Fibroblast of pulmonary artery (primary cell): Measurements from ENCODE around the gene LCN1.
A peak's percentile ranks its signal among the peaks of the same experiment; 100 is the strongest.

Experiments
- DNase-seq: peaks from one replicate; pipeline ENCODE4 v3.0.0-alpha.2; 2010; ENCODE audit warnings: low read depth
- H3K4me3 ChIP-seq: replicated peaks from 2 replicates; pipeline ENCODE4 v1.5.1; 2011; ENCODE audit warnings: low read depth, mild to moderate bottlenecking, control low read depth, low read length, moderate library complexity
- TF ChIP-seq, protein P1 (sequence below): IDR thresholded peaks from 2 replicates; pipeline ENCODE4 v1.5.1; 2011; ENCODE audit warnings: mild to moderate bottlenecking, control low read depth, low read length, inconsistent platforms; ENCODE audit errors: missing control alignments

The LCN1 gene

GRCh38 chr9:135552698-135553171, 31.5 kb downstream of the LCN1 start:
- DNase-seq = no peak
- TF ChIP-seq, protein P1, sequence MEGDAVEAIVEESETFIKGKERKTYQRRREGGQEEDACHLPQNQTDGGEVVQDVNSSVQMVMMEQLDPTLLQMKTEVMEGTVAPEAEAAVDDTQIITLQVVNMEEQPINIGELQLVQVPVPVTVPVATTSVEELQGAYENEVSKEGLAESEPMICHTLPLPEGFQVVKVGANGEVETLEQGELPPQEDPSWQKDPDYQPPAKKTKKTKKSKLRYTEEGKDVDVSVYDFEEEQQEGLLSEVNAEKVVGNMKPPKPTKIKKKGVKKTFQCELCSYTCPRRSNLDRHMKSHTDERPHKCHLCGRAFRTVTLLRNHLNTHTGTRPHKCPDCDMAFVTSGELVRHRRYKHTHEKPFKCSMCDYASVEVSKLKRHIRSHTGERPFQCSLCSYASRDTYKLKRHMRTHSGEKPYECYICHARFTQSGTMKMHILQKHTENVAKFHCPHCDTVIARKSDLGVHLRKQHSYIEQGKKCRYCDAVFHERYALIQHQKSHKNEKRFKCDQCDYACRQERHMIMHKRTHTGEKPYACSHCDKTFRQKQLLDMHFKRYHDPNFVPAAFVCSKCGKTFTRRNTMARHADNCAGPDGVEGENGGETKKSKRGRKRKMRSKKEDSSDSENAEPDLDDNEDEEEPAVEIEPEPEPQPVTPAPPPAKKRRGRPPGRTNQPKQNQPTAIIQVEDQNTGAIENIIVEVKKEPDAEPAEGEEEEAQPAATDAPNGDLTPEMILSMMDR = no peak
- no peak overlapping the region for H3K4me3 ChIP-seq

DNA sequence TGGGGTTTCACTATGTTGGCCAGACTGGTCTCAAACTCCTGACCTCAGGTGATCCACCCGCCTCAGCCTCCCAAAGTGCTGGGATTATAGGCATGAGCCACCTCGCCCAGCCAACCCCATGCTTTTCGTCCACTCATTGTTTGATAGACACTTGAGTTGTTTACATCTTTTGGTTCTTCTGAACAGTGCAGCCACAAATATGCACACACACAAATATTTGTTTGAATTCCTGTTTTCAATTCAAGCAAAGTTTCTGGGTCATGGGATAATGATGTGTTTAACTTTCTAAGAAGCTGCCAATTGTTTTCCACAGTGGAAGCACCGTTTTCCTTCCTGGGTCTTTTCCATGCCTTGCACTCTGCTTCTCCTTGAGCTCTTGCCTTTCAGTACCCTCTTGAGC, 33.5 kb downstream of the LCN1 start:
- TF ChIP-seq, protein P1 = no peak
- no peak overlapping the region for H3K4me3 ChIP-seq
- no peak for DNase-seq

DNA sequence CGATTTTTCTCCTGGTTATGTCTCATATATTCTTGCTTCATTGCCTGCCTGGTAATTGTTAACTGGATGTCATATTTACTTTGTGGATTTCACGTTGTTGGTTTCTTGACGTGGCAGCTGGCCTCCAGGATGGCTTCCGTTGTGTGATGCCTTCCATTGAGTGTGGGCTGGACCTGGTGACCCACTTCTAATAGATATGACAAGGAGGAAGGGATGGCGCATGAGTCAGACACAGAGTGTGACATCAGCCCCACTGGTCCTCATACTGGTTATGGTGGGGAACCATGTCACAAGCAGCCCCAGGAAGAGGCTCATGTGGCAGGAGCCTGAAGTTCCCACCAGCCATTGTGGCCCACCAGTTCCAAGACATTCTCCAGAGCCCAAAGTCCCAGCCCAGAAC, 34.0 kb downstream of the LCN1 start:
- H3K4me3 ChIP-seq = no peak overlapping the region
- DNase-seq = no peak
- TF ChIP-seq, protein P1 = no peak

GRCh38 chr9:135555910-135556309, 34.7 kb downstream of the LCN1 start:
- no peak overlapping the region for H3K4me3 ChIP-seq
- no peak for DNase-seq
- TF ChIP-seq, protein P1 = no peak

DNA sequence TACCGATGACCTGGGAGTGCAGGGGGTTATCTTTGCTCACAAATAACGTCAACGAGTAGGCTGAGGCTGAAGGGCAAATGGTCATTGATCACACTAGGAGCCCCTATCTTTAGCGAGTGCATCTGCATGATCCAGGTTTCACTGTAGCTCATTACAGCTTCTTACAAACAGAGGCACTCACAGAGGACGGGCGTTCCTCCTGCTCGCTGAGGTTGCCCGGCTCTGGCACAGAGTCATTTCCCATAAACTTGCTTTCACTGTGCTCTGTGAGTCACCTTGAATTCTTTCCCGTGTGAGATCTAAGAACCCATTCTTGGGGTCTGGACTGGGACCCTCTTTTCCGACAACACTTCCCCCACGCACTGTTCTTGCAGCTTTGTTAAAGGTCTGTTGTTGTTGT, 38.4 kb downstream of the LCN1 start:
- no peak overlapping the region for H3K4me3 ChIP-seq
- DNase-seq = peak; percentile 50
- TF ChIP-seq, protein P1 = no peak

GRCh38 chr9:135561391-135562234, 40.4 kb downstream of the LCN1 start, which contains the start of gene PAEP:
TSS of gene PAEP (plus strand) at chr9:135561756.
- H3K4me3 ChIP-seq = no peak within 1 kb of the TSS
- DNase-seq = peak; percentile 22
- TF ChIP-seq, protein P1 = no peak
